ENCODE results near the gene CBX1.
A peak's percentile ranks its signal among the peaks of the same experiment; 100 is the strongest.

The CBX1 gene

DNA sequence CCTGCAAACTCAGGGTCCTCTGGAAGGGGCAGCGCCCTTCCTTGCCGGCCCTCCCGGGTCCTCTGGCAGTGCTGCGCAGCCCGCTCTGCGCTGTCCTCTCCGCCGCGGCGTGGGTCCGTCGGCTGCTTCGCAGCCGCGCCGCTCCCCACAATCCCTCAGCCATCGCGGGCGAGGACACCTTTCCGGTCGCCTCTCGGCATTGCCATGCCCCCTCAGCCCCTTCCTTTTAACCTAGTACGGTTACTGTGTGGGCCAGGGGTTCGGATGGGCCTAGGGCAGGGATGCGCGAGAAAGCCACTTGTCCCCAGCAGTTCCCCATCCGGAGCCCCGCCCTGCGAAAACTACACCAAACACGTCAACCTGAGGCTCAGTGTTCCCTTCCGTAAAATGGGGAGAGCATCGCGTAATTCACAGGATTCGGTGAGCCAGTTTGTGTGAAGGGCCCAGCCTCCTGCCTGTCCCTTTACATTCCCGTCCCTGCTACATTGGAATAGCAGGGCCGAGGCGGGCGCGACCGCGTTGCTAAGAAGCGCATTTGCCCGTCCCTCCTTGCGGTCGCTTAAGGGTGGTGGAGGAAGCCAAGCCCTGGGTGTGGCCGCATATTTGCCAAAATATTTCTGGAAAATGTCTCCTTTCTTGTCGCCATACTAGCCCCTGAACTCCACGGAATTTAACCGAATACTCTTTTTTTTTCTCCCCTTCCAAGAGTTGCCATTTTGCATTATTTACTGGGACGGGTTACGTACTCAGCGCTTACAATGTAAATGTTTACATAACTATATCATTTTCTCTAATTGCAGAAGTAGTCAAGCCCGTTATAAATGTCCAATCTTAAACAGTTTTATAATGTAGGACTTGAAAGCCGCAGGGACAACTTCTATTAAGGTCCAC, 76.9 kb downstream of the CBX1 start:
- DNase-seq: peak; percentile 47

DNA sequence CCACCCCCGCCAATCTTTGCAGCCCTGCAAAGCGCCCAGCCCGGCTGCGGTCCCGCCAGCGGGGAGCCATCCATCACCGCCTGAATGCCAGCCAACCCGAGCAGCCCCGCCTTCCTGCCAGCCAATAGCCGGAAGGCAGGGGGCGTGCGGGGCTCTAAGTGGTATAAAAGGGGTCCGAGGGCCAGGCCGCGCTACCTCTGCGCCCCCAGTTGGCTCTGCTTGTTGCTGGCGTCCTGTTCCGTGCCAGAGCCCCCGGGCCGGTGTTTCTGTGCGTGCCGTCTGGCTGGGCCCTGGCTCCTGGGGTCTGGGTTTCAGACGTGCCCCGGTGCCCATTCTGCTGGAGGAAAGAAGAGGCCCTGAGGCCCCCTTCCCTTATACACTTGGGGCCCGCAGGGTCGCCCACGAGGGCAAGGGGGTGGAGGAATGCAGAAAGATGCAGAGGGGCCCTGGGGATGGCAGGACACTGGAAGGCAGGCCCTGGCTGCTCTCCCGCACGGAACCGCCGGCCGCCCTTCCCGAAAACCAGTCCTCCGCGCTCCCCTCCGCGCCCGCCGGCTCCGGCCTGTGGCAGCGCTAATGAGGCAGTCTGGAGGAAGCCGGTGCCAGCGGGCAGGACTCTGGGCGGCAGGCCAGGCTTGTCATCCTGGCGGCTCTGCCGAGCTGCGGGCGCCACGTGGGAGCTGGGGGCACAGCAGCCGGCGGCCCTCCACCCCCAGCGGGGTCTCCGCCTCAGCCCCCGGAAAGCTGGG, 77.7 kb downstream of the CBX1 start:
- DNase-seq: peak; percentile 56

DNA sequence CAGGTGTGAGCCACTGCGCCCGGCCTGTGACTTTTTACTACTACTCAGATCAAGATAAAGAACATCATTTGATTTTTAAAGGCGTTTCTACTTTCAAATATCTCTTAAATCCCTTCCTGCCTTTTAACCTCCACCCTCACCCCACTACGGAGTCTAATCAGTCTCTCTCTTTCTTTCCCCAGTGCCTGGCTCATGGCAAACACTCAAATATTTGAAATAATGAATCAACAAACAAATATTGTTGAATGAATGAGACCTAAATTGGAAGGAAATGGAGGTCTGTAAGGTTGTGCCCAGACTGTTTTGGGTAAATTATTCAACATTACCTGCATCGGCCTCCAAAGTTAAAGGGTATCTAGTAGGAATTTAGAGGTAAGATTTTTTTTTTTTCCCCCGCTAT, 78.4 kb downstream of the CBX1 start:
- DNase-seq: no peak

DNA sequence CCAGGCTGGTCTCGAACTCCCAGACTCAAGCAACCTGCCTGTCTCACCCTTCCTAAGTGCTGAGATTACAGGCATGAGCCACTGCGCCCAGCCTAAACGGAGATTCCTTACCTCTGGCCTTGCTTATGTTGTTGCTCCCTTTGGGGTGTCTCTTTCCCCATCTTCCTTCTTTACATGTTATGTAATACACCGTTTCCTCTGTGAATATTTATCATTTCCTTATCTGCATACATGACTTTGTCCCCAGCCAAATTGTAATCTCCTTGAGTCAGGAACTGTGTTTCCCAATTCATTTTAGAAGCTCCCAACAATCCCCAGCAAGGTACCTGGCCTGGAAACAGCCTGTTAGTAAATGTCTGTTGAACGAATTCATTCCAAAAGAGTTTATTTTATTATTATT, 79.3 kb downstream of the CBX1 start:
- no peak for DNase-seq
